Right lung (tissue), 5 donors: ENCODE data around the gene CILP. TPM values are rescaled to one million over a fixed set of nuclear protein-coding genes. Genes with fewer than 3 reads are reported as not detected.
"Not testable (repeated sequence)": the region's sequence is repeated elsewhere in the genome, so short reads cannot be mapped to it uniquely, and the experiment has no call there.

Experiments used
- DNase-seq, 2 donors: peaks; one replicate each; pipeline ENCODE4 v3.0.0-alpha.2; 2013
- polyA plus RNA-seq, 5 donors: library from polyadenylated mRNA; unstranded; fragments of 120-200 nt; gene quantifications; one replicate each; pipeline versions ENCODE4 v1.2.1 to v1.2.3, GENCODE V29; 2013; ENCODE audit warnings: inconsistent platforms in 1 of 5, low replicate concordance in 1 of 5; ENCODE audit not compliant: insufficient read length in 5 of 5, insufficient read depth in 1 of 5

The CILP gene
- polyA plus RNA-seq, 5 donors: 1.3 to 2.8 (median 1.7) TPM

- not testable (repeated sequence) for DNase-seq
Measured at GRCh38 chr15:65226901-65227300, 15.6 kb upstream of the CILP start.

DNA sequence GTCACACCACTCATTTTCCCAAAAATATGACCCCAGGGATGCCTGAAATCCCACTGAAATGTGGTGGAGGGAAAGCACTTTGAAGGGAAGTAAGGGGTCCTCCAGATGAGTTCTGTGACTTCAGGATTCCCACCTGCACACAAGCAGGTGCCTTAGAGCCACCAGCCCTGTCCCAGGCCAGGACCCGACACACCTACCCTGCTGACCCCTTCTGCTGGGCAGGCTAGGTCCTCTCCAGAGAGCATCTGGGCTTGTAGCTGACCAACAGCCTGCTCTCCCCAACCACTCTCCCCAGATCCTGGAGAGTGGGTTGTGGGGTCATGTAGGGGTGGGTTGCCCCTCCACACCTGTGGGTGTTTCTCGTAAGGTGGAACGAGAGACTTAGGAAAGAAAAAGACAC lies 14.9 kb upstream of the CILP start:
- no peak for DNase-seq

GRCh38 chr15:65223996-65224395 lies 12.7 kb upstream of the CILP start:
- DNase-seq: no peak

DNA sequence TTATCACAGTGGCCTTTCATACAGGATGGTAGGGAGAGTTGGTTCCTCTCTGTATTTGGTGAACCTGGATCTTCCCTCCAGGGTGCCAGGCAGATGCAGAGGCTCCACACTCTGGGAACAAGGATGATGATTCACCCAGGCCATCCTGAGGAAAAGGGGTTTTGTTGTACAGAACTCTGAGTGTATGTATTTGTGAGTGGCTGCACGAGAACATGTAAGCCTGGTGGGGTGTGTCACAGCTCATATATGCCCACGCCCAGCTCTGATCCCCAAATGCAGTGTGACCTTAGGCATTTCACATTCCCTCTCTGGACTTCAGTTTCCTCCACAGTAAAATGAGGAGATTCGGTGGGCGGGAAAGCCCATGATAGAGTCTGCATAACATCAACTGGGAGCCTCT lies 11.6 kb upstream of the CILP start:
- no peak for DNase-seq

DNA sequence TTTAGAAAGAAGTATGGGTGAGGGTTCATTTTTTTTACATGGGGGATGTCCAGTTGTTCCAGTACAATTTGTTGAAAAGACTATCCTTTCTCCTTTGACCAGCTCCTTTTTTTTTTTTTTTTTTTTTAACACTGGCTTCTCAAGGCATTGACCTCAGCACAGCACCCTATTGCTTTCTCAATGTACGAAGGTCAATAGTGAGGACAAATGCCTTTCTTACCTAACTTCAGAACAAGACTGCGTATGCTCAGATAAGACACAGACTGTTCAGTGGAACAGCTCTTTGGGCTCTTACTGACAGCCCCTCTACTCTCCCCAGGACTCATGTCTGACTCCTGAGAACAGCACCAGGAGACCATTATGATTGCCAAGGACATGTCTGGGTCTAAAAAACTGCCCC lies 10.4 kb upstream of the CILP start:
- DNase-seq: no peak

GRCh38 chr15:65219137-65219536 lies 7.9 kb upstream of the CILP start:
- DNase-seq: no peak

DNA sequence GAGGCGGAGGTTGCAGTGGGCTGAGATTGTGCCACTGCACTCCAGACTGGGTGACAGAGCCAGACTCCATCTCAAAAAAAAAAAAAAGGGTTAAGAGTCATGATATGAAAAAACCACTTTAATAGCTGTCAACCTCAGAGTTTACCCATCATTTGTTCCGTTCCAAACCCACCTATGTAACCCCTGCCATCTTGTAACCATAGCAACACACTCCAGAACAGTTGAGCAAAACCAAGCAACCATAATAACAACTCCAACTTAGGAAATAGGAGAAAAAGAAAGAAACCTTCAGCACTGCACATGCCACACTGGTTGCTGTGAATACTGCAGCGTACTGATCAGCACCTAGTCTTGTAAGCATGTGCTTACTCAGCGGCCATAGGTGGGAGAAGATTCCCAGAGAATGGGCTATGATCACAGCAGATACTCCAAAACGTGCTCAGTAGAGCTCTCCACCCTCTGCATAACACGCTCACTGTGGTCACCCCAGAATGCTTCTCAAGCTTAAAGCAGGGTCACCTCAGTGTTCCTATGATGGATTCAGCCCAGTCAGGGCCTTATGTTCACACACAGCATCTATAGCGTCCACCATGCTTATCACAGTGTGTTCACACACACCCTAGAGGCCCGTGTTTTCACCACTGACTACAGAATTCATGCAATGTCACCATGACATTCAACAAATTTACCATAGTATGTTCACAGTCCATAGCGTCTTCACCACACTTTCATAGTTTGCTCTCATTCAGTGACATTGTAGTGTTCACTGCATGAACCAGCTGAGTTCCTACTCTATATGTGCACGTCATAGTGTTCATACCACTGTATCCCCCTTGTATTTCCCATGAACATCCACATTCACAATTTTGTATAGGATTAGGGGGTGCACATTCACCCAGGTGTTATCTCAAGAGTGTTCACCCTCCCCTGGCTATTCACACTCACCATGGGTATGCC lies 6.5 kb upstream of the CILP start:
- DNase-seq: no peak

- DNase-seq: no peak
Measured at GRCh38 chr15:65215496-65215895, 4.2 kb upstream of the CILP start.

GRCh38 chr15:65214010-65214409 lies 2.7 kb upstream of the CILP start:
- DNase-seq: no peak

- no peak for DNase-seq
Measured at GRCh38 chr15:65213241-65213640, 2.0 kb upstream of the CILP start.

DNA sequence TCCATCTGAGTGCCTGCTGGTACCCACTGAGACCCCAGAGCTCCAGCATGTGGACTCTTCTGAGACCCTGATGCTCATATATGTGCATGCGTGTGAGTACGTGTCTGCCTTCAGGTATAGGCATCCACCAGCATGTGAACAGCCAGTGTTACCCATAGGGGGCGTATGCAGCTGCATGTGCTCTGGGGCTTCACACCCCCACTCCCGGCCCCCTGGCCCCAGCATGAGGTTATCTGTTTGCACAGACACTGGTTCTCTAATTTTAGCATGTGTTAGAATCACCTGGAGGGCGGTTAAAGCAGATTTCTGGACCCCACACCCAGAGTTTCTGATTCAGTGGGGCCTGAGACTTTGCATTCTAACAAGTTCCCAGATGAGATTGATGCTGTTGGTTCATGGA lies 824 bp upstream of the CILP start:
- DNase-seq: no peak

- peak; percentile 80 to 83 for DNase-seq
Measured at GRCh38 chr15:65211482-65211982, 259 bp upstream of the CILP start.

DNA sequence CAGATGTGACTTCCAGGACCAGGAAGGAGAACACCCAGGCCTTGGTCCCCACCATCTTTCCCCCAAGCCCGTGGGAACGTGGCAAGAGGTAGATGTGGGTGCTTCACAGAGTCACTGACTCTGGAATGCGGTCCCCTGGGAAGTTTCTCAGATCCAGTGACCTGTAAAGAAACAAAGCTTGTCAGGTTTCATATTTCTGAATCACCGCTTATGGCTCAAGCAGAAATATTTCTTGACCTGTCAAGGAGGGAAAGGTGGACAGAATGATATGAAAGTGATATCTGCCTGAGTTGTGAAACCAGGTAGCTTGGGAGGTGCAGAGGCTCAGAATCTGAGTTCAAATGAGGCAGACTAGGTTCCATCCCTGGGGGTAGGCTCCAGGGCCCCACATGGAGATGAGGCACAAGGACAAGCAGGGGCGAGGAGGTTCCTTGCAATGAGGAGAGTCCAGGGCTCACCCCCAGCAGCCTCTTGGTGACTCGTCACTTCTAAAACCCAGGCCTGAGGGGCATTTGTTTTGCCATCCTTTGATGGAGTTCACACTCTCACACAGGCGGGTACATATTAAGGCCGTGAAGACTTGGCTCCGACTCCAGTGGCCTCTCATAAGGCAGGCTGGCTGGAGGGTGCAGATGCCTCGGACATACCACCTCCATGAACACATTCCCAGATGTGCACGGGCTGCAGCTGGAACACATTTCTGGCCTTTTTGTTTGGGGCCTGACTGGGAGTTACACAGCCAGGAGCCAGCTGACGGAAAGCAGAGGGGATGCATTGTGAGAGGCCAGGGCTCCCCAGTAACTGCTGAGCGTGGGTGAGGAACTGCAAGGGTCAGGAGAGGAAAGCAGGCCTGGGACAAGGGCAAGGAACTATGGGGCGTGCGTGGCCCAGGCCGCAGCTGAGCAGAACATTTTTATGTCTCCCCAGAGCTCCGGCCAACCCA lies 1.3 kb downstream of the CILP start:
- DNase-seq: no peak

- DNase-seq: no peak
Measured at GRCh38 chr15:65208647-65209046, 2.6 kb downstream of the CILP start.

GRCh38 chr15:65207280-65207840 lies 3.9 kb downstream of the CILP start:
- DNase-seq: no peak

DNA sequence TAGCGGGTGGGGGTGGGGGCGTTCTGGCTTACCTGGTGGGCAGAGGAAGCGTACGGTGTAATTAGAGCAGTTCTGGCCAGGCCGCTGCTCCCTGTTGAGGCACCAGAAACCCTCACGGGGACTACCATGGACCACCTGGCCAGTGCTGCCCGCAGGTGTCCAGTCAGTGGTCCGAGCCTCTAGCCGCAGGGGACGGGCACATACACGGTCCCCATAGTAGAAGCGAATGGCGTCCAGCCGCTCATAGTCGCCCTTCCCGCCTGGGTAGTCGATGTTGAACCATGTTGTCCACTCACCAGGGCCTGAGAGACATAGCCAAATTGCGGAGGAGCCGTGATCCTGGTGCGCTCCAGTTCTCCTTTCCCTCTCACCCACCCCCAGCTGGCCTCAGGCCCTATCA lies 4.5 kb downstream of the CILP start:
- DNase-seq: no peak

- DNase-seq: no peak
Measured at GRCh38 chr15:65204931-65205660, 6.2 kb downstream of the CILP start.

- no peak for DNase-seq
Measured at GRCh38 chr15:65204236-65204930, 6.9 kb downstream of the CILP start.

- no peak for DNase-seq
Measured at GRCh38 chr15:65201918-65202317, 9.4 kb downstream of the CILP start.

DNA sequence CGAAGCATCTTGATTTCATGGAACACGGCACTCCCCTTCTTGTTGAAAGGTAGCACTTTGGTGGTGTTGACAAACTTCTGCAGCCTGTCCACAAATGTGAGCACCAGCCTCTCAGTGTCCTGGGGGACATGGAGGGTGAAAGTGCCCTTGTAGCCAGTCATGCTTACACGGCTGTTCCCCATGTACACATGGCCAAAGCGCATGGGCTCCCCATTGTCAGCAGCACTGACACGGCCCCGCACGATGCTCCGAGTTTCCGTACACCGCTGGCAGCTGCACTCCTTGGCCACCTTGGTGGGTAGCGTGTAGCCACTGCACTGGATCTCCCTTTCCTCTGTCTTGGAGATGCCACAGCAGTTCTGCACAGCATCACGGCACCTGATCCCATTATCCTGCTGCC lies 12.7 kb downstream of the CILP start:
- DNase-seq: no peak

DNA sequence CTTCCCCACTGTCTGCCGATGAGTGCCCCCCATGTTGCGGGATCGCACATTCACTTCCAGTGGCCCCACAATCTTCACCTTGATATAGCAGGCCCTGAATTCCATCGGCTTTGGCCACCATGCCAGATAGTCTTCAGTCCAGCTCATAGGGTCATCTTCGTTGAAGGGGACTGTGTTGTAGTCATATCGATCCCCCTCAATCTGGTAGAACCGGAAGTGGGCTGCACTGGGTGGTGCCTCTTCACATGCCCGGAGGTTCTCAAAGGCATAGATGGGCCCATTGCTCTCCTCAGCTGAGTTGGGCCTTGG lies 14.0 kb downstream of the CILP start:
- no peak for DNase-seq
